Measurements from ENCODE around the gene OPA3.

OPA3 gene

GRCh38 chr19:45484273-45484945 is 100.2 kb downstream of the OPA3 start:
- Histone ChIP-seq H3K4me3 (ENCODE audit: insufficient read depth, low read depth, low read length, poor library complexity, severe bottlenecking) (no peak overlapping the region), H3K27ac (ENCODE audit: insufficient read depth, low read length, poor library complexity, severe bottlenecking) (no peak overlapping the region), H3K36me3 (ENCODE audit: control insufficient read depth, insufficient read depth, low read length) (no peaks in the 10 kb centered on the region)

DNA sequence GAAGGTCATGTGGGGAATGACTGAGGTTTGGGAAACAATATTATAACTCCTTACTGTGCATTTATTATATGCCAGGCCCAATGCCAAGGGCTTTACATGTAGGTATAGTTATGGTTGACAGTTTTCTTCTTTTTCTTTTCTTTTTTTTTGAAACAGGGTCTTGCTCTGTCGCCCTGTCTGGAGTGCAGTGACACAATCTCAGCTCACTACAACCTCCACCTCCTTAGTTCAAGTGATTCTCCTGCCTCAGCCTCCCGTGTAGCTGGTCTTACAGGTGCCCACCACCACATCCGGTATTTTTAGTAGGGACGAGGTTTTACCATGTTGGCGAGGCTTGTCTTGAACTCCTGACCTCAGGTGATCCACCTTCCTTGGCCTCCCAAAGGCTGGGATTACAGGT is 101.6 kb downstream of the OPA3 start:
- Histone ChIP-seq H3K36me3 (ENCODE audit: control insufficient read depth, insufficient read depth, low read length) (no peaks in the 10 kb centered on the region), H3K27ac (ENCODE audit: insufficient read depth, low read length, poor library complexity, severe bottlenecking) (no peak overlapping the region), H3K4me3 (ENCODE audit: insufficient read depth, low read depth, low read length, poor library complexity, severe bottlenecking) (no peak overlapping the region), H3K4me1 (ENCODE audit: control insufficient read depth, insufficient read depth, low read length, poor library complexity, severe bottlenecking) (peaks cover 6% of the 10 kb centered on the region), H3K27me3 (replicated peaks; ENCODE audit: control insufficient read depth, insufficient read depth, low read length, poor library complexity, severe bottlenecking) (no peaks in the 10 kb centered on the region), H3K9me3 (ENCODE audit: control insufficient read depth, low read length) (no peaks in the 10 kb centered on the region)
- no peak for DNase-seq

More at GRCh38 chr19:45484273-45484945, 100.2 kb downstream of the OPA3 start:
- H3K27me3 ChIP-seq (replicated peaks; ENCODE audit: control insufficient read depth, insufficient read depth, low read length, poor library complexity, severe bottlenecking) = no peaks in the 10 kb centered on the region
- H3K4me1 ChIP-seq (ENCODE audit: control insufficient read depth, insufficient read depth, low read length, poor library complexity, severe bottlenecking) = peaks cover 4% of the 10 kb centered on the region
- no peak for DNase-seq
- H3K9me3 ChIP-seq (ENCODE audit: control insufficient read depth, low read length) = no peaks in the 10 kb centered on the region

DNA sequence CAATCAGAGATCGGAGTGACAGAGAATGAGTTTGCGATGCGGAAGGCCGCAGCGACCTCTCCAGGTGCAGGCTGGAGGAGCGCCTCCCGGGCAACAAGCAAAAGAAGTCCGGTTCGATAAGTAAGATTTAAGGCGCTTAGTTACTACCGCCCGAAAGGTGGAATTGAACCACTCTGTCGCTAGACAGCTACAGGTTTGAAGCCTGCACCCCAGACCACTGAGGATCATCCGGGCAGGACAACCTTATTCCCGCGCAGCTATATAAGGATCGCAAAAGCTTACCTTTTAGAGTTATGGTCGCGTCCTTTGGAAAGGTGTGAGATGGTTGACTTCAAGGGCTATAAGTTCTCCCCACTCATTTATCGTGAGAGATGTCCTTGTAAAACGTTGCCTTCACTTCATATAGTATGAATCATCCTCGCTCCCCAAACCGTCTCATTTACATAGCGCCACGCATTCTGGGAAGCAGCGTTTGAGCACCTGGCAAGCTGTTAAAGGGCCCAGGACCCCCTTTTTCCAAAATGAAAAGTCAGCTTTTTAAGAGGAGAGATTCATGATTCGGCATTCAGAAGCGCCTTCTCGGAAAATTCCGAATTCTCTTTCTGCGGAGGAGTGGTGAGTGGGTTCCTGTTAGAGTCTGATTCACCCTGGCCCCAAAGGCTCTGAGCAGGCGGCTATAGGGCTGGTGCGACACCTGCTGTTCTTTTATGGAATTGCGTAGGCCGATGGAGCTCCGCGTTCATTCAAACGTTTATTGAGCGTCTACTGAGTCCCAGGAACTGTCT is 106.0 kb downstream of the OPA3 start:
- H3K27ac ChIP-seq (ENCODE audit: insufficient read depth, low read length, poor library complexity, severe bottlenecking) = peak overlapping the region; percentile 95
- peak; percentile 79 to 83 (median 82) for DNase-seq
- H3K4me3 ChIP-seq (ENCODE audit: insufficient read depth, low read depth, low read length, poor library complexity, severe bottlenecking) = peak overlapping the region; percentile 62
- H3K9me3 ChIP-seq (ENCODE audit: control insufficient read depth, low read length) = no peaks in the 10 kb centered on the region
- H3K36me3 ChIP-seq (ENCODE audit: control insufficient read depth, insufficient read depth, low read length) = no peaks in the 10 kb centered on the region
- no peaks in the 10 kb centered on the region for H3K27me3 ChIP-seq (replicated peaks; ENCODE audit: control insufficient read depth, insufficient read depth, low read length, poor library complexity, severe bottlenecking)
- peaks cover 7% of the 10 kb centered on the region for H3K4me1 ChIP-seq (ENCODE audit: control insufficient read depth, insufficient read depth, low read length, poor library complexity, severe bottlenecking)

- Histone ChIP-seq H3K27ac (ENCODE audit: insufficient read depth, low read length, poor library complexity, severe bottlenecking) (peak overlapping the region; percentile 95), H3K4me3 (ENCODE audit: insufficient read depth, low read depth, low read length, poor library complexity, severe bottlenecking) (peak overlapping the region; percentile 62), H3K4me1 (ENCODE audit: control insufficient read depth, insufficient read depth, low read length, poor library complexity, severe bottlenecking) (peaks cover 7% of the 10 kb centered on the region), H3K36me3 (ENCODE audit: control insufficient read depth, insufficient read depth, low read length) (no peaks in the 10 kb centered on the region), H3K27me3 (replicated peaks; ENCODE audit: control insufficient read depth, insufficient read depth, low read length, poor library complexity, severe bottlenecking) (no peaks in the 10 kb centered on the region), H3K9me3 (ENCODE audit: control insufficient read depth, low read length) (no peaks in the 10 kb centered on the region)
- DNase-seq = peak in 2 of 3 donors; percentile 38 to 50
Observed at GRCh38 chr19:45477713-45478453, 106.7 kb downstream of the OPA3 start.
